Stimulated activated CD8-positive, alpha-beta memory T cell treated with anti-CD3 and anti-CD28 coated beads, Interleukin-4, amount 100 ng/mL, for 1 hour (primary cell): ENCODE results near the gene RELT.
"Not testable (repeated sequence)": the region's sequence is repeated elsewhere in the genome, so short reads cannot be mapped to it uniquely, and the experiment has no call there.

Experiments
- DNase-seq, 2 donors: peaks; one replicate each; pipeline ENCODE4 v3.0.0-alpha.2; 2020; ENCODE audit warnings: low read depth in 2 of 2, low spot score in 1 of 2

Gene RELT

GRCh38 chr11:73430326-73430725 is 54.1 kb downstream of the RELT start:
- no peak for DNase-seq

DNA sequence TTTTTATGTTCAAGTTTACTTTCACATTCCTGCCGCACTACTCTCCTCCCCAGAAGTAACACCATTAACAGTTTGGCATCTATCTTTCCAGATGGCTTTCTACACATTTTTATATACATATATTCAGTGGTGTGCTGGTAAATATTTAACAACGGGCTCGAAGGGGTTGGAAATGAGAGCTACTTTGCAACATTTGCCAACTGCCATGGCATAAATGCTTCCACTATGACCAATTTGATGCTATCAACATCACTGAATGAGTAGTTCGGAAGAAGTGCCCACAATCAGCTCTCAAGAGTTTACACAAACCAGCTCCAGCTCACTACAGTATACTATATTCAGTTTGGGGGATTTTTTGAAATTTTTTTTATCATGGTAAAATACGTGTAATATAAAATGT is 55.2 kb downstream of the RELT start:
- DNase-seq, result no peak

DNA sequence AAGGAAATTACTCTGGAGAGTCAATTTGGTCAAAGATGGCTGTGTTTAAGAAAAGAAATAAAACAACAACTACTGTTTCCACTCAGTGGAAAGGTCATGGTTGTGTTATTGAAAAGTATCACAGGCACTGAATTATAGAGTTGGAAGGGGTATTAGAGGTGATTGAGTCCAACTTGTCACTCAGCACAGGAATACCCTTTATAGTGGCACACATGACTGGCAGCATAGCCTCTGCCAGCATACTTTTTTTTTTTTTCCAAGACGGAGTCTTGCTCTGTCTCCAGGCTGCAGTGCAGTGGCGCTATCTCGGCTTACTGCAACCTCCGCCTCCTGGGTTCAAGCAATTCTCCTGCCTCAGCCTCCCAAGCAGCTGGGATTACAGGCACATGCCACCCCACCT is 60.7 kb downstream of the RELT start:
- DNase-seq, result not testable (repeated sequence)

- DNase-seq, result no peak
Measured at GRCh38 chr11:73439002-73439843, 63.0 kb downstream of the RELT start.

DNA sequence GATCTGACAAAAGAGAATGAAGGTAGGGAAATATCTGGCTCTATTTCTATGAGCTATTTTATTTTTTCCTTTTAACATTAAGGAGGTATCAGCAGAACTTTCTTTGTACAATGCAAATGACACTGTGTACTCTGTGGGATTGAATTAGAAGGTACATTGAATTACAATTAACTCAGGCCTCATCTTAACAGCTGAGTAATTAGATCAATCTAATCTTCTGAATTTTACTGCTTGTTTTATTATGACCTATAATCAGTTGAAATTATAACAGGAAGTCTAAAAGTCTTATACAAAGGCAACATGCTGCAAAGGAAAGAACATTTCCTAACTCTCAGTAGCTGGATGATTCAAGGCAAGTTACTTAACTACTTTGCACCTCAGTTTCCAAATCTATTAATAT is 69.8 kb downstream of the RELT start:
- no peak for DNase-seq

DNA sequence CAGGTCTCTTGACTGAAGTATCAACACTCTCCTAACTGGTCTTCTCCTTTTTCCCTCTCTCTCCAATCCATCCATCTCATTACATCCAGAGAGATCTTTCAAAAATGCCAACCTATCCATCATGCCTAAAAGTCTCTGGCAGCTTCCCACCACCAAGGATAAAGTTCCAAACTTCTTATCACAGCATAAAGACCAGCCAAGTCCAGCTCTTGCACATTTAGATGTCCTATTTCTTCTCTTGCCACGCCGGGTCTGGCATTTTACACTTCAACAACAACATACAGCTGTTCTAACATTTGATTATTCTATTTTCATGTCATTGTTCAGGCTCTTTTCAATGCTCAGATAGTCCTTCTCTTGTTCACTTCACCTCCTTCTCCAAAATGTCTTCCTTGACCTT is 70.6 kb downstream of the RELT start:
- DNase-seq, result no peak
